Lower leg skin (tissue), 4 donors: ENCODE data around the gene ELAPOR1. TPM values are rescaled to one million over a fixed set of nuclear protein-coding genes. Genes with fewer than 3 reads are reported as not detected.
A peak's percentile ranks its signal among the peaks of the same experiment; 100 is the strongest.

ENCODE experiments used
- DNase-seq, 2 donors: peaks; one replicate each; pipeline ENCODE4 v3.0.0-alpha.2; 2019; ENCODE audit warnings: low spot score in 2 of 2
- H3K4me3 ChIP-seq: fragments of 200-600 bp; sonication (generic); 2 replicates; pipeline ENCODE4 v1.5.1; 2017; ENCODE audit warnings: mild to moderate bottlenecking, low read depth; ENCODE audit not compliant: poor library complexity, severe bottlenecking
- POLR2A ChIP-seq, 2 donors: fragments of 450-650 bp; IDR thresholded peaks; one replicate each; pipeline ENCODE4 v1.6.1; 2016 to 2017; ENCODE audit warnings: antibody characterized with exemption in 2 of 2, mild to moderate bottlenecking in 1 of 2, moderate library complexity in 1 of 2
- WGBS, 2 donors: methylation state at CpG; one replicate each; pipeline ENCODE4 v1.1.5; 2018; 5-methylcytosine and 5-hydroxymethylcytosine counted together
- intact Hi-C: fragments of 100-400 bp; cut with DNase I; formaldehyde crosslinking; loops from one replicate; pipeline ENCODE4 v1.15.0; 2023; ENCODE audit warnings: low total_unique reads
- total RNA-seq, 4 donors: library from RNA; depleted of rRNA; stranded (reverse); fragments of >200 nt; gene quantifications; one replicate each; pipeline ENCODE4 v1.1.0, GENCODE V29; 2016
- TF ChIP-seq, protein P1 (sequence below), 3 donors: fragments of 450-650 bp; IDR thresholded peaks; one replicate each; pipeline ENCODE4 v1.5.1; 2016; ENCODE audit warnings: antibody characterized with exemption in 3 of 3, mild to moderate bottlenecking in 3 of 3, moderate library complexity in 2 of 3

The ELAPOR1 gene
- total RNA-seq, 4 donors from 2014 or later = 16.4 to 60.0 (median 33.9) TPM

GRCh38 chr1:109161858-109162606 lies 48.1 kb downstream of the ELAPOR1 start:
- H3K4me3 ChIP-seq = no peak overlapping the region
- intact Hi-C loops = no loop called here
- DNase-seq = peak in 1 of 2 donors; percentile 35
- TF ChIP-seq, protein P1, sequence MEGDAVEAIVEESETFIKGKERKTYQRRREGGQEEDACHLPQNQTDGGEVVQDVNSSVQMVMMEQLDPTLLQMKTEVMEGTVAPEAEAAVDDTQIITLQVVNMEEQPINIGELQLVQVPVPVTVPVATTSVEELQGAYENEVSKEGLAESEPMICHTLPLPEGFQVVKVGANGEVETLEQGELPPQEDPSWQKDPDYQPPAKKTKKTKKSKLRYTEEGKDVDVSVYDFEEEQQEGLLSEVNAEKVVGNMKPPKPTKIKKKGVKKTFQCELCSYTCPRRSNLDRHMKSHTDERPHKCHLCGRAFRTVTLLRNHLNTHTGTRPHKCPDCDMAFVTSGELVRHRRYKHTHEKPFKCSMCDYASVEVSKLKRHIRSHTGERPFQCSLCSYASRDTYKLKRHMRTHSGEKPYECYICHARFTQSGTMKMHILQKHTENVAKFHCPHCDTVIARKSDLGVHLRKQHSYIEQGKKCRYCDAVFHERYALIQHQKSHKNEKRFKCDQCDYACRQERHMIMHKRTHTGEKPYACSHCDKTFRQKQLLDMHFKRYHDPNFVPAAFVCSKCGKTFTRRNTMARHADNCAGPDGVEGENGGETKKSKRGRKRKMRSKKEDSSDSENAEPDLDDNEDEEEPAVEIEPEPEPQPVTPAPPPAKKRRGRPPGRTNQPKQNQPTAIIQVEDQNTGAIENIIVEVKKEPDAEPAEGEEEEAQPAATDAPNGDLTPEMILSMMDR (IDR thresholded peaks at IDR 0.05) = no peak
- TF ChIP-seq POLR2A (IDR thresholded peaks at IDR 0.05) = no peak
- WGBS, 2 donors = 30 to 39% methylated on average over 12 of the region's 12 CpGs

DNA sequence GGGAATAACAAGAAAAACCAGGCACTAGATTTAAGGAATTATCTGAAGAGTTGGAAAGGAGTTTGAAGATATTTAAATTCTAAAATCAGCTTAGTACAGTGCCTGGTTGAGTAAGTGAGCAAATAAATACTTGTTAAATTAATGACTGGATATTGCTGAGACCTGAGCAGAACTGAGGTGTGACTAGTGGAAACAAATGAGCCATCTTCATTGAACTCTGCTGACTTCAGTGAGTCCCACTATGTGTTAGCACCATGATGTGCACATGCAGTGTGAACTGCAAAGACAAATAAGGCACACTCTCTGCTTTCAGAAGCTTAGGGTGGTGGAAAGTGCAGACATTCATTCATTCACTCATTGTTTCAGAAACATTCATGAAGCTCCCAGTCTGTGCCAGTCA lies 48.7 kb downstream of the ELAPOR1 start:
- no peak for DNase-seq
- TF ChIP-seq, protein P1 (IDR thresholded peaks at IDR 0.05) = no peak
- no peak for TF ChIP-seq POLR2A (IDR thresholded peaks at IDR 0.05)
- intact Hi-C loops = no loop called here
- no peak overlapping the region for H3K4me3 ChIP-seq

DNA sequence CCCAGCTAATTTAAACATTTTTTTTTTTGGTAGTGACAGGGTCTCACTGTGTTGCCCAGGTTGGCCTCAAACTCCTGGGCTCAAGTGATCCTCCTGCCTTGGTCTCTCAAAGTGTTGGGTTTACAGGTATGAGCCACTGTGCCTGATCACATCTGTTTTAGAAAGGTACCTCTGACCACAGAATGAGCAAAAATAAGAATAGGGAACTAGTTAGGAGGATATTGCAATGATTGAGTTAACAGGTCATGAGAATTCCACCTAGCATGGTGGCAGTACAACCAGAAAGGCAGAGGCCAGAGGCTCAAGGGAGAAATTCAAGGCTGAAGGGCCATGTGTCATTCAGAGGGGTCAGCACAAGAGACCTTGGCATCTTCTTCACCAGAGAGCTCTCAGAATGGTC lies 49.6 kb downstream of the ELAPOR1 start:
- DNase-seq = no peak
- intact Hi-C loops = no loop called here
- H3K4me3 ChIP-seq = no peak overlapping the region
- TF ChIP-seq POLR2A (IDR thresholded peaks at IDR 0.05) = no peak
- TF ChIP-seq, protein P1 (IDR thresholded peaks at IDR 0.05) = no peak

Other genes starting within 250 kb of the ELAPOR1 start
- 100 to 1,000 TPM; 100 to 129 (median 122) TPM for gene GPSM2, start 237.1 kb upstream of the ELAPOR1 start, total RNA-seq
- gene CLCC1, start 150.6 kb upstream of the ELAPOR1 start, total RNA-seq = 10 to 100 TPM; 11.8 to 16.0 (median 14.6) TPM
- 10 to 100 TPM; 44.3 to 75.3 (median 49.0) TPM for gene WDR47, start 72.0 kb upstream of the ELAPOR1 start, total RNA-seq
- 10 to 100 TPM; 22.2 to 28.9 (median 23.9) TPM for gene TAF13, start 38.1 kb upstream of the ELAPOR1 start, total RNA-seq
- 10 to 100 TPM; 24.8 to 52.3 (median 34.3) TPM for gene TMEM167B, start 23.4 kb upstream of the ELAPOR1 start, total RNA-seq
- gene SARS1, start 99.8 kb downstream of the ELAPOR1 start, total RNA-seq = 100 to 1,000 TPM; 154 to 172 (median 165) TPM
- gene CELSR2, start 135.4 kb downstream of the ELAPOR1 start, total RNA-seq = 100 to 1,000 TPM in 2 of 4 donors, 10 to 100 TPM in 2; 86.4 to 109 (median 102) TPM
- 1 to 10 TPM; 2.8 to 6.9 (median 5.3) TPM for gene PSRC1, start 169.0 kb downstream of the ELAPOR1 start, total RNA-seq
- not detected for gene MYBPHL, start 192.9 kb downstream of the ELAPOR1 start, total RNA-seq